ENCODE results near the gene KPNB1. TPM values are rescaled to one million over a fixed set of nuclear protein-coding genes. Genes with fewer than 3 reads are reported as not detected.

KPNB1 gene
- total RNA-seq, 2 donors from 2014 or later, result 452 to 500 TPM

- Histone ChIP-seq H3K27me3 (ENCODE audit: control insufficient read depth, insufficient read depth, low read length, poor library complexity, severe bottlenecking) (peaks cover 8% of the 10 kb centered on the region), H3K9me3 (ENCODE audit: control insufficient read depth, low read length) (no peaks in the 10 kb centered on the region), H3K9ac (ENCODE audit: extremely low read depth, low read length, poor library complexity, severe bottlenecking) (no peak overlapping the region), H3K4me3 (ENCODE audit: low read length) (no peak overlapping the region), H3K36me3 (ENCODE audit: control insufficient read depth, insufficient read depth, low read length) (peaks cover 13% of the 10 kb centered on the region), H3K27ac (ENCODE audit: low read depth, low read length) (no peak overlapping the region), H3K4me1 (ENCODE audit: control insufficient read depth, insufficient read depth, low read length) (no peaks in the 10 kb centered on the region)
- Mint-ChIP-seq H3K36me3 (ENCODE audit: low read depth) (peaks cover 6% of the 10 kb centered on the region), H3K27me3 (ENCODE audit: insufficient read depth) (peaks cover 54% of the 10 kb centered on the region), H3K4me3 (no peak overlapping the region), H3K9me3 (no peaks in the 10 kb centered on the region), H3K27ac (no peak overlapping the region), H3K4me1 (peaks cover 7% of the 10 kb centered on the region)
- TF ChIP-seq CTCF (conservative IDR thresholded peaks at IDR 0.05), result no peak
- DNase-seq, result no peak
- WGBS, 2 experiments (ENCODE audit: insufficient coverage in 1 of 2, insufficient read length in 1 of 2), result 94 to 95% methylated on average over 9 to 13 of the region's 15 CpGs
Observed at GRCh38 chr17:47711366-47712099, 61.8 kb downstream of the KPNB1 start.

DNA sequence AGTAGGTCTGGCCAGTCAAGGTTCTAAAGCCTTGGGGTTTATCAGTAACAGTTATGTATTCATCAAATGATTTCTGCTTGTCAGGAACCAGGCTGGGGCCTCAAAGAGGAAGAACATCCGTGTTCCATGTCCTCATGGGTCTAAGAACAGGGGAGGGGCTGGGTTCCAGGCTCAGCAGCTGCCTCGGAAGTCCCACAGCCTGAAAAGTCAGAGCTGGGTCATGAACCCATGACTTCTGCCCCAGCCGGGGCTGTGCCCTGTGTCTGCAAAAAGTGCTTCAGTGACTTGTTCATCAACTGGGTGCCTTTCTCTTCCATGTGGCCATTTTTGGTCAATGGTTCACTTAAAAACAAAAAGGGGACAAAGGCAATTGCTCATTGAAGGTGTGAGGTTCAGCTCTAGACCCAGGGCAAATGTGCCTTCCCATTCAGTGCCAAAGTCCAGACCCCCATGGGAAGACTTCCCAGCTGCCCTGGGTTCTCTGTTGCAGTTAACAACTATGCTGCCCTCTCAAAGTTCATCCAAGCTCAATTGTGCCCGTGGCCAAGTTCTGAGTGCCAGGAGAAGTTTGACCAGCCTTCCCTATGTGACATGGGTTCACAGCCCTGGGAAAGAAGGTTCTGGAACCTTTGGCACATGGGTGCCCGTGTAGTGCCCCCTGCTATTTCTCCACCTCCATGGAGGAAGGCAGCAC is 62.8 kb downstream of the KPNB1 start:
- peaks cover 55% of the 10 kb centered on the region for H3K27me3 Mint-ChIP-seq (ENCODE audit: insufficient read depth)
- H3K27me3 ChIP-seq (ENCODE audit: control insufficient read depth, insufficient read depth, low read length, poor library complexity, severe bottlenecking), result peaks cover 8% of the 10 kb centered on the region

More for the DNA sequence above, 62.8 kb downstream of the KPNB1 start:
- Mint-ChIP-seq H3K4me1 (no peaks in the 10 kb centered on the region), H3K4me3 (no peak overlapping the region), H3K27ac (no peak overlapping the region), H3K9me3 (no peaks in the 10 kb centered on the region), H3K36me3 (ENCODE audit: low read depth) (peaks cover 6% of the 10 kb centered on the region)
- H3K36me3 ChIP-seq (ENCODE audit: control insufficient read depth, insufficient read depth, low read length), result peaks cover 13% of the 10 kb centered on the region
- WGBS, 2 experiments (ENCODE audit: insufficient coverage in 1 of 2, insufficient read length in 1 of 2), result 87 to 92% methylated on average over 5 of the region's 5 CpGs
- H3K4me1 ChIP-seq (ENCODE audit: control insufficient read depth, insufficient read depth, low read length), result no peaks in the 10 kb centered on the region
- no peak overlapping the region for H3K4me3 ChIP-seq (ENCODE audit: low read length)
- no peaks in the 10 kb centered on the region for H3K9me3 ChIP-seq (ENCODE audit: control insufficient read depth, low read length)
- DNase-seq, result no peak
- no peak overlapping the region for H3K27ac ChIP-seq (ENCODE audit: low read depth, low read length)
- H3K9ac ChIP-seq (ENCODE audit: extremely low read depth, low read length, poor library complexity, severe bottlenecking), result no peak overlapping the region
- no peak for TF ChIP-seq CTCF (conservative IDR thresholded peaks at IDR 0.05)
